ENCODE data around the gene INHBE.

- TF ChIP-seq CTCF (IDR thresholded peaks at IDR 0.05): no peak
- no peak for TF ChIP-seq POLR2A (IDR thresholded peaks at IDR 0.05)
Observed at GRCh38 chr12:57410534-57410933, 44.6 kb upstream of the INHBE start.
